Stimulated activated CD8-positive, alpha-beta memory T cell treated with anti-CD3 and anti-CD28 coated beads, Interleukin-4, amount 100 ng/mL, for 4 hours (primary cell): ENCODE measurements around the gene KCNT1.
"Not testable (repeated sequence)": the region's sequence is repeated elsewhere in the genome, so short reads cannot be mapped to it uniquely, and the experiment has no call there.

Experiments used
- DNase-seq, 2 donors: peaks; one replicate each; pipeline ENCODE4 v3.0.0-alpha.2; 2020; ENCODE audit warnings: low read depth in 2 of 2, low spot score in 1 of 2

KCNT1 gene

GRCh38 chr9:135672786-135673185 lies 29.2 kb upstream of the KCNT1 start:
- not testable (repeated sequence) for DNase-seq

- DNase-seq = no peak
Observed at GRCh38 chr9:135673941-135674340, 28.0 kb upstream of the KCNT1 start.

GRCh38 chr9:135674977-135675376 lies 27.0 kb upstream of the KCNT1 start:
- DNase-seq = no peak

GRCh38 chr9:135676891-135677290 lies 25.1 kb upstream of the KCNT1 start:
- no peak for DNase-seq

- no peak for DNase-seq
Observed at GRCh38 chr9:135677641-135678168, 24.3 kb upstream of the KCNT1 start.

- DNase-seq = no peak
Observed at GRCh38 chr9:135678236-135679017, 23.6 kb upstream of the KCNT1 start.

- DNase-seq = no peak
Observed at GRCh38 chr9:135680056-135680455, 21.9 kb upstream of the KCNT1 start.

- DNase-seq = no peak
Observed at GRCh38 chr9:135681161-135681560, 20.8 kb upstream of the KCNT1 start.

GRCh38 chr9:135683401-135684034 lies 18.5 kb upstream of the KCNT1 start:
- no peak for DNase-seq

- DNase-seq = no peak
Observed at GRCh38 chr9:135684691-135685090, 17.3 kb upstream of the KCNT1 start.

GRCh38 chr9:135687216-135687615 lies 14.8 kb upstream of the KCNT1 start:
- DNase-seq = no peak

GRCh38 chr9:135689011-135689410 lies 13.0 kb upstream of the KCNT1 start:
- no peak for DNase-seq

GRCh38 chr9:135690836-135691570 lies 11.0 kb upstream of the KCNT1 start:
- DNase-seq = no peak

- DNase-seq = no peak
Observed at GRCh38 chr9:135692410-135692809, 9.6 kb upstream of the KCNT1 start.

- no peak for DNase-seq
Observed at GRCh38 chr9:135693265-135693664, 8.7 kb upstream of the KCNT1 start.

GRCh38 chr9:135693771-135694170 lies 8.2 kb upstream of the KCNT1 start:
- no peak for DNase-seq

- DNase-seq = no peak
Observed at GRCh38 chr9:135694414-135694813, 7.6 kb upstream of the KCNT1 start.

GRCh38 chr9:135695036-135695435 lies 6.9 kb upstream of the KCNT1 start:
- no peak for DNase-seq

GRCh38 chr9:135695642-135696041 lies 6.3 kb upstream of the KCNT1 start:
- DNase-seq = no peak

- no peak for DNase-seq
Observed at GRCh38 chr9:135696446-135696845, 5.5 kb upstream of the KCNT1 start.

GRCh38 chr9:135697226-135697625 lies 4.8 kb upstream of the KCNT1 start:
- DNase-seq = no peak

- no peak for DNase-seq
Observed at GRCh38 chr9:135698236-135698635, 3.7 kb upstream of the KCNT1 start.
